Spleen (tissue), 11 donors: ENCODE data around the gene TMEM88. TPM values are rescaled to one million over a fixed set of nuclear protein-coding genes. Genes with fewer than 3 reads are reported as not detected.

ENCODE experiments used
- DNase-seq: peaks from one replicate; pipeline ENCODE4 v3.0.0-alpha.2; 2020
- H3K27ac ChIP-seq, 8 donors: fragments of 200-600 bp; sonication (generic) in 7 of 8; 1 replicate in 4 of 8; 2 replicates in 4 of 8; pipeline versions ENCODE4 v1.5.0 to v1.8.0; 2016 to 2021; ENCODE audit warnings: inconsistent platforms in 4 of 8, mild to moderate bottlenecking in 4 of 8, moderate library complexity in 1 of 8
- H3K27me3 ChIP-seq, 7 donors: fragments of 200-600 bp; sonication (generic) in 6 of 7; replicated peaks in 1 of 7; 1 replicate in 4 of 7; 2 replicates in 3 of 7; pipeline versions ENCODE4 v1.5.0 to v1.8.0; 2016 to 2021; ENCODE audit warnings: inconsistent platforms in 3 of 7, mild to moderate bottlenecking in 1 of 7
- H3K36me3 ChIP-seq, 6 donors: fragments of 200-600 bp; sonication (generic) in 5 of 6; 1 replicate in 4 of 6; 2 replicates in 2 of 6; pipeline versions ENCODE4 v1.5.0 to v1.8.0; 2016 to 2021; ENCODE audit warnings: inconsistent platforms in 2 of 6
- H3K4me1 ChIP-seq, 6 donors: fragments of 200-600 bp; sonication (generic) in 5 of 6; 1 replicate in 3 of 6; 2 replicates in 3 of 6; pipeline versions ENCODE4 v1.5.0 to v1.8.0; 2016 to 2021; ENCODE audit warnings: inconsistent platforms in 3 of 6
- H3K4me3 ChIP-seq, 8 donors: fragments of 200-600 bp; sonication (generic) in 7 of 8; 1 replicate in 4 of 8; 2 replicates in 4 of 8; pipeline versions ENCODE4 v1.5.0 to v1.8.0; 2016 to 2021; ENCODE audit warnings: inconsistent platforms in 4 of 8, mild to moderate bottlenecking in 4 of 8, moderate library complexity in 2 of 8
- H3K9me3 ChIP-seq, 8 donors: fragments of 200-600 bp; sonication (generic) in 7 of 8; 1 replicate in 4 of 8; 2 replicates in 4 of 8; pipeline versions ENCODE4 v1.5.0 to v1.8.0; 2016 to 2021; ENCODE audit warnings: inconsistent platforms in 4 of 8
- POLR2A ChIP-seq, 3 donors: fragments of 450-650 bp; IDR thresholded peaks; one replicate each; pipeline ENCODE4 v1.5.1; 2017; ENCODE audit warnings: antibody characterized with exemption in 3 of 3, mild to moderate bottlenecking in 1 of 3
- POLR2AphosphoS5 ChIP-seq, 3 donors: sonication (generic); formaldehyde crosslinking; IDR thresholded peaks; one replicate each; pipeline ENCODE4 v1.5.1; 2017; ENCODE audit warnings: antibody characterized with exemption in 3 of 3
- WGBS, 5 donors: extraction: QIAGEN DNeasy Blood & Tissue Kit in 3 of 5; methylation state at CpG; one replicate each; pipeline versions ENCODE4 v1.1.5 to v1.1.7; 2013 to 2018; 5-methylcytosine and 5-hydroxymethylcytosine counted together
- intact Hi-C: fragments of 100-400 bp; cut with DNase I; formaldehyde crosslinking; loops from one replicate; pipeline ENCODE4 v1.15.0; 2023; ENCODE audit warnings: low total_unique reads
- polyA plus RNA-seq, 3 donors: library from polyadenylated mRNA; stranded (reverse); fragments of 200-250 nt; gene quantifications; one replicate each; pipeline ENCODE4 v1.2.1, GENCODE V29; 2013
- total RNA-seq, 7 donors: library from RNA; depleted of rRNA in 3 of 7; stranded (reverse); fragments of >200 nt in 3 of 7; fragmentation: NEBNext Ultra II Directional in 4 of 7; extraction: Animal tissue kit (Norgen Biotek cat#: 25700) in 4 of 7; gene quantifications; one replicate each; pipeline versions ENCODE4 v1.1.0 to v1.2.1, GENCODE V29; 2016 to 2021
- TF ChIP-seq, protein P1 (sequence below), 11 experiments: fragments of 200-600 bp in 7 of 11; fragments of 450-650 bp in 4 of 11; sonication (generic) in 4 of 11; IDR thresholded peaks in 8 of 11; conservative IDR thresholded peaks in 3 of 11; 1 replicate in 7 of 11; 2 replicates in 4 of 11; pipeline versions ENCODE4 v1.4.0 to v1.8.0; 2016 to 2021; ENCODE audit warnings: antibody characterized with exemption in 11 of 11, inconsistent platforms in 4 of 11, mild to moderate bottlenecking in 1 of 11
- donor health status: healthy with polysubstance abuse.
- donor health status: DM: no; HTN: no; CAD: no; lungs with moderate emphysema.
- donor health status: DM: no; HTN: no; CAD: no.
- donor health status: Bipolar disorder and iron deficiency.
- donor health status: healthy.
- donor health status: DM: no; HTN: no; CAD: no.
- donor health status: DM: yes; HTN: yes; CAD: no.

Gene TMEM88
- total and polyA plus RNA-seq, 10 donors: 5.2 to 31.8 (median 14.5) TPM

DNA sequence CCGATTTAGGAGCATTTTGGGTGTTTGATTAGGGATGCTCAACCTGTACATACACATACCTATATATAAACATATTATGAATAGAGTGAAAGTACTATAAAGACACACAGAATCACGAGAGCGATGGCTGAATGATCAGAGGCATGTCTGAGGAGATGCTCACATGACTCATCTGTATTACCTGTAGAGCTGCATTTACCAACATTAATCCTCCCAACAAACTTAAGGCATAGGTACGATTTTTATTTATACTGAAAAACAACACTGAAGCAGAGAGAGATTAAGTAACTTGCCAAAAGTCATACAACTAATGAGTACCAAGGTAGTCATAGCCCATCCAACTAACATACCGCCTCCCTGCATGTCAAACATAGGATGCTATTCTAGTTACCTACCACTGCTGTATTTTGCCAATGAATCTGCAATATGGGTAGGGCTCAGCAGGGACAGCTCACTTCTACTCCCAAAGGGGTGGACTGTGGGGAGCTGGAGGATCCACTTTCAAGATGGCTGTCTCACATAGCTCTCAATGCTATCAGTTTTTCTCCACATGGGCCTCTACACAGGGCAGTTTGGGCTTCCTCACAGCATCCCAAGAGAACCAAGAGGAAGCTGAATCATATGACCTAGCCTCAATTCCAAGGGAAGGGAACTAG lies 10.3 kb downstream of the TMEM88 start:
- no peak for DNase-seq
- H3K27ac ChIP-seq: no peak overlapping the region
- H3K27me3 ChIP-seq: no peaks in the 10 kb centered on the region
- intact Hi-C loops: loop anchor here (5.0 kb wide), 2 partner anchors 38 to 122 kb away; no protein-coding TSS in a partner anchor
- H3K4me3 ChIP-seq: no peak overlapping the region
- H3K4me1 ChIP-seq: peaks cover 0 to 51% (median 24%) of the 10 kb centered on the region in 6 donors
- H3K9me3 ChIP-seq: no peaks in the 10 kb centered on the region
- 94 to 98% (median 95%) methylated on average over 5 of the region's 5 CpGs for WGBS, 5 donors
- H3K36me3 ChIP-seq: peaks cover 0 to 10% (median 0%) of the 10 kb centered on the region in 6 donors
- TF ChIP-seq POLR2AphosphoS5 (IDR thresholded peaks at IDR 0.05): no peak
- TF ChIP-seq POLR2A (IDR thresholded peaks at IDR 0.05): no peak
- TF ChIP-seq, protein P1, sequence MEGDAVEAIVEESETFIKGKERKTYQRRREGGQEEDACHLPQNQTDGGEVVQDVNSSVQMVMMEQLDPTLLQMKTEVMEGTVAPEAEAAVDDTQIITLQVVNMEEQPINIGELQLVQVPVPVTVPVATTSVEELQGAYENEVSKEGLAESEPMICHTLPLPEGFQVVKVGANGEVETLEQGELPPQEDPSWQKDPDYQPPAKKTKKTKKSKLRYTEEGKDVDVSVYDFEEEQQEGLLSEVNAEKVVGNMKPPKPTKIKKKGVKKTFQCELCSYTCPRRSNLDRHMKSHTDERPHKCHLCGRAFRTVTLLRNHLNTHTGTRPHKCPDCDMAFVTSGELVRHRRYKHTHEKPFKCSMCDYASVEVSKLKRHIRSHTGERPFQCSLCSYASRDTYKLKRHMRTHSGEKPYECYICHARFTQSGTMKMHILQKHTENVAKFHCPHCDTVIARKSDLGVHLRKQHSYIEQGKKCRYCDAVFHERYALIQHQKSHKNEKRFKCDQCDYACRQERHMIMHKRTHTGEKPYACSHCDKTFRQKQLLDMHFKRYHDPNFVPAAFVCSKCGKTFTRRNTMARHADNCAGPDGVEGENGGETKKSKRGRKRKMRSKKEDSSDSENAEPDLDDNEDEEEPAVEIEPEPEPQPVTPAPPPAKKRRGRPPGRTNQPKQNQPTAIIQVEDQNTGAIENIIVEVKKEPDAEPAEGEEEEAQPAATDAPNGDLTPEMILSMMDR (IDR thresholded peaks at IDR 0.05 in 8 of 11, conservative IDR thresholded peaks at IDR 0.05 in 3 of 11): no peak

DNA sequence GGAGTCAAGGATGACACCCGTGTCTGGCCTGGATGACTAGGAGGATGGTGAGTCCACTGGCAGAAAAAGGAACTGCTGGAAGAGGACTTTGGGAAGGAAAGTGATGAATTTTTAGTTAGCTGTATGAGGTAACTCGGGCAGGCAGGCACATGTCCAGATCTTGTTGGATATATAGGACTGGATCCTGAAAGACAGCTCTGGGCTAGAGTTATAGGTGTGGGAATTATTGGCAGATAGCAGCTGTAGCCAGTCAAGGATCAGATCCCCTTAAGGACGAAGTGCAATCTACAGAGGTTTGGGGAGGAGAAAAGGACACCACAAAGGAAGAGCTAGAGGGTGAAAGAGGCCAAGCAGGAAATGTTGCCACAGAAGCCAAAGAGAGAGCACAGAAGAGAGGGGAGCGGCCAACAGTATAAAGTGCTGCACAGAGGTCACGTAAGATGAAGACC lies 13.0 kb downstream of the TMEM88 start:
- Histone ChIP-seq H3K27ac (peak overlapping the region in 7 of 8 donors; percentile 10 to 71 (median 24)), H3K4me3 (no peak overlapping the region), H3K4me1 (peaks cover 0 to 58% (median 20%) of the 10 kb centered on the region in 6 donors), H3K36me3 (peaks cover 0 to 7% (median 0%) of the 10 kb centered on the region in 6 donors), H3K27me3 (no peaks in the 10 kb centered on the region), H3K9me3 (no peaks in the 10 kb centered on the region)
- WGBS, 5 donors: 25 to 38% (median 33%) methylated on average over 5 of the region's 5 CpGs
- intact Hi-C loops: no loop called here
- TF ChIP-seq POLR2AphosphoS5 (IDR thresholded peaks at IDR 0.05) (no peak), POLR2A (IDR thresholded peaks at IDR 0.05) (no peak)
- TF ChIP-seq, protein P1 (IDR thresholded peaks at IDR 0.05 in 8 of 11, conservative IDR thresholded peaks at IDR 0.05 in 3 of 11): no peak
- DNase-seq: no peak

DNA sequence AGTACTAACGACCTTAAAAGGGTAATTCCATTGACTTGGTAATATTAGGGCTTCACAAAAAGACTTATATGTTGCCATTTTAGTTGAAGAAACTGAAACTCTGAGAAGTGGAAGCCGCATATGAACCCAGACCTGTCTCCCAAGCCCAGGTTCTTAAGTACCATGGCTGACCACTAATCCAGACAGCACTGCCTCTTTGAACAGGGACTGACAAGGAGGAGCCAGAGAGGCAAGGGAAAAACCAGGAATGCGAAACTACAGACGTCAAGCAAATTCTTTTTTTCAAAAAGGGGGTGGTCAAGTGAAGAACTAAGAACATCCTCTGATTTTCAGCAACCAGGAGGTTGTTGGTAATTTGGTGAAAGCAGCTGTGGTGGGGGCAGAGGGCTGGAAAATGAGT lies 18.2 kb downstream of the TMEM88 start:
- peaks cover 0 to 22% (median 4%) of the 10 kb centered on the region in 6 donors for H3K36me3 ChIP-seq
- no peak overlapping the region for H3K27ac ChIP-seq
- peaks cover 7 to 72% (median 24%) of the 10 kb centered on the region in 6 donors for H3K4me1 ChIP-seq
- no peaks in the 10 kb centered on the region for H3K9me3 ChIP-seq
- DNase-seq: no peak
- H3K4me3 ChIP-seq: no peak overlapping the region
- intact Hi-C loops: no loop called here
- 64 to 85% (median 77%) methylated on average over 4 of the region's 4 CpGs for WGBS, 5 donors
- H3K27me3 ChIP-seq: no peaks in the 10 kb centered on the region
- TF ChIP-seq POLR2A (IDR thresholded peaks at IDR 0.05) (no peak), POLR2AphosphoS5 (IDR thresholded peaks at IDR 0.05) (no peak)
- TF ChIP-seq, protein P1 (IDR thresholded peaks at IDR 0.05 in 8 of 11, conservative IDR thresholded peaks at IDR 0.05 in 3 of 11): no peak

DNA sequence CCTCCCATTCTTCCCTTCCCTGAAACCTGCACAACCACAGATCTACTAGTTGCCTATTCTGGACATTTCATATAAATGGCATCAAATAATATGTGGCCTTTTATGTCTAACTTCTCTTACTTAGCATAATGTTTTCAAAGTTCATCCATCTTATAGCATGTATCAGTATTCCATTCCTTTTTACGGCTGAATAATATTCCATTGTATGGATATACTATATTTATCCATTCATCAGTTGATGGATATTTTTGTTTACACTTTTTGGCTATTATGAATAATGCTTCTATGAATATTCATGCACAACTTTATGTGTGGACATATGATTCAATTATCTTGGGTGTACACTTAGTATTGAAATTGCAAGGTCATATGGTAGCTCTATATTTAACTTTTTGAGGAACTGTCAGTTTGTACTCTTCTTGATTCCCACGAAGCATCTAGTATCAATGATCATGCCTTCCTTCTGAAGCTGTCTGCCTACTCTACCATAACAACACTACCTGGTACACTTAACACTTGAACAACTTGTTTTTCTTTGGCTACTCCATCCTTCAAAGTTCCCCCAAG lies 21.0 kb downstream of the TMEM88 start:
- 61 to 68% (median 63%) methylated on average over 2 of the region's 2 CpGs for WGBS, 5 donors
- H3K9me3 ChIP-seq: no peaks in the 10 kb centered on the region
- no peak overlapping the region for H3K4me3 ChIP-seq
- intact Hi-C loops: no loop called here
- H3K27ac ChIP-seq: peak overlapping the region in 1 of 8 donors; percentile 6
- no peak for DNase-seq
- H3K4me1 ChIP-seq: peaks cover 0 to 71% (median 30%) of the 10 kb centered on the region in 6 donors
- TF ChIP-seq POLR2AphosphoS5 (IDR thresholded peaks at IDR 0.05) (no peak), POLR2A (IDR thresholded peaks at IDR 0.05) (no peak)
- TF ChIP-seq, protein P1 (IDR thresholded peaks at IDR 0.05 in 8 of 11, conservative IDR thresholded peaks at IDR 0.05 in 3 of 11): no peak
- H3K27me3 ChIP-seq: no peaks in the 10 kb centered on the region
- peaks cover 0 to 49% (median 10%) of the 10 kb centered on the region in 6 donors for H3K36me3 ChIP-seq
